HG02678 (cell line): ENCODE measurements around the gene ZNF438.
"Not testable (repeated sequence)": the region's sequence is repeated elsewhere in the genome, so short reads cannot be mapped to it uniquely, and the experiment has no call there.

ENCODE experiments used
- ATAC-seq: cut with Tn5 transposase; IDR thresholded peaks from one replicate; pipeline ENCODE4 v1.9.1; 2021; ENCODE audit warnings: mild to moderate bottlenecking, moderate library complexity; ENCODE audit not compliant: unreplicated experiment

The ZNF438 gene

GRCh38 chr10:30816159-30816819 is 215.4 kb downstream of the ZNF438 start:
- ATAC-seq = no peak

- ATAC-seq = no peak
Observed at GRCh38 chr10:30813872-30814481, 217.7 kb downstream of the ZNF438 start.

GRCh38 chr10:30812018-30812851 is 219.4 kb downstream of the ZNF438 start:
- ATAC-seq = no peak

- ATAC-seq = no peak
Observed at GRCh38 chr10:30811276-30812017, 220.2 kb downstream of the ZNF438 start.

GRCh38 chr10:30810416-30810815 is 221.2 kb downstream of the ZNF438 start:
- ATAC-seq = no peak

GRCh38 chr10:30806850-30807249 is 224.8 kb downstream of the ZNF438 start:
- no peak for ATAC-seq

- ATAC-seq = no peak
Observed at GRCh38 chr10:30805061-30805460, 226.6 kb downstream of the ZNF438 start.

- no peak for ATAC-seq
Observed at GRCh38 chr10:30804478-30805055, 227.1 kb downstream of the ZNF438 start.

GRCh38 chr10:30803892-30804322 is 227.8 kb downstream of the ZNF438 start:
- ATAC-seq = no peak

GRCh38 chr10:30803058-30803457 is 228.6 kb downstream of the ZNF438 start:
- no peak for ATAC-seq

- no peak for ATAC-seq
Observed at GRCh38 chr10:30800368-30800767, 231.3 kb downstream of the ZNF438 start.

GRCh38 chr10:30798646-30799185 is 232.9 kb downstream of the ZNF438 start:
- ATAC-seq = no peak

- ATAC-seq = not testable (repeated sequence)
Observed at GRCh38 chr10:30795024-30795423, 236.6 kb downstream of the ZNF438 start.
